GM06990 (cell line): ENCODE data around the gene ANKS6.

Experiments used
- DNase-seq: peaks from one replicate; pipeline ENCODE4 v3.0.0-alpha.2; 2011; ENCODE audit not compliant: insufficient read length; ENCODE audit errors: extremely low read depth
- H3K27me3 ChIP-seq: replicated peaks from 2 replicates; pipeline ENCODE4 v1.6.0; 2011; ENCODE audit warnings: low read length; ENCODE audit not compliant: control insufficient read depth, insufficient read depth
- H3K36me3 ChIP-seq: 2 replicates; pipeline ENCODE4 v1.5.1; 2011; ENCODE audit warnings: low read length; ENCODE audit not compliant: control insufficient read depth, insufficient read depth
- H3K4me3 ChIP-seq: replicated peaks from 2 replicates; pipeline ENCODE4 v1.5.1; 2011; ENCODE audit warnings: low read depth, mild to moderate bottlenecking, control low read depth, low read length
- TF ChIP-seq, protein P1 (sequence below): IDR thresholded peaks from 2 replicates; pipeline ENCODE4 v1.5.1; 2011; ENCODE audit warnings: low read length, control low read depth, mild to moderate bottlenecking, inconsistent platforms; ENCODE audit not compliant: insufficient read depth, poor library complexity, severe bottlenecking

The ANKS6 gene

DNA sequence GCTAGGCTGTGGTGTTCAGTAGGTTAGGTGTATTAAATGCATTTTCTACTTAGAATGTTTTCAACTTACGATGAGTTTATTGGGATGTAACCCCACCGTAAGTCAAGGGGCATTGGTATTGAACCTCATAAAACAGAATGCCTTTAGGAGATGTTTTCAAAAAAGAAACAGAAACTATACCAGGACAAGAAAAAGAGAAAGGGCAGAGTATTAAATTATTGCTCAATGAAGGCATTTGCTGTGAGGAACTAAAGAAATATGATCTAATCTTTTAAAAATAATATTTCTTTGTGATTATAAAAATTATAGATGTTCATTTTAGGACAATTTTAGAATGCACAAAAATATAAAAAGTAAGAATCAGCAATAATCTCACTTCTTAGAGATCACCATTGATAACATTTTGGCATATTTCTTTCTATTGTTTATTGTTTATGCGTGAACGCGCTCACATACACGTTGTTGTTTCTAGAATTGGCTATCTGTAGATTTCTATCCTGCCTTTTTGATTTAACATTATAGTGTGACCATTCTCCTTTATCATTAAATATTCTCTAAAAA is 19.1 kb upstream of the ANKS6 start:
- H3K4me3 ChIP-seq, result no peak overlapping the region
- no peaks in the 10 kb centered on the region for H3K36me3 ChIP-seq
- TF ChIP-seq, protein P1, sequence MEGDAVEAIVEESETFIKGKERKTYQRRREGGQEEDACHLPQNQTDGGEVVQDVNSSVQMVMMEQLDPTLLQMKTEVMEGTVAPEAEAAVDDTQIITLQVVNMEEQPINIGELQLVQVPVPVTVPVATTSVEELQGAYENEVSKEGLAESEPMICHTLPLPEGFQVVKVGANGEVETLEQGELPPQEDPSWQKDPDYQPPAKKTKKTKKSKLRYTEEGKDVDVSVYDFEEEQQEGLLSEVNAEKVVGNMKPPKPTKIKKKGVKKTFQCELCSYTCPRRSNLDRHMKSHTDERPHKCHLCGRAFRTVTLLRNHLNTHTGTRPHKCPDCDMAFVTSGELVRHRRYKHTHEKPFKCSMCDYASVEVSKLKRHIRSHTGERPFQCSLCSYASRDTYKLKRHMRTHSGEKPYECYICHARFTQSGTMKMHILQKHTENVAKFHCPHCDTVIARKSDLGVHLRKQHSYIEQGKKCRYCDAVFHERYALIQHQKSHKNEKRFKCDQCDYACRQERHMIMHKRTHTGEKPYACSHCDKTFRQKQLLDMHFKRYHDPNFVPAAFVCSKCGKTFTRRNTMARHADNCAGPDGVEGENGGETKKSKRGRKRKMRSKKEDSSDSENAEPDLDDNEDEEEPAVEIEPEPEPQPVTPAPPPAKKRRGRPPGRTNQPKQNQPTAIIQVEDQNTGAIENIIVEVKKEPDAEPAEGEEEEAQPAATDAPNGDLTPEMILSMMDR, result no peak
- no peaks in the 10 kb centered on the region for H3K27me3 ChIP-seq
- DNase-seq, result no peak

DNA sequence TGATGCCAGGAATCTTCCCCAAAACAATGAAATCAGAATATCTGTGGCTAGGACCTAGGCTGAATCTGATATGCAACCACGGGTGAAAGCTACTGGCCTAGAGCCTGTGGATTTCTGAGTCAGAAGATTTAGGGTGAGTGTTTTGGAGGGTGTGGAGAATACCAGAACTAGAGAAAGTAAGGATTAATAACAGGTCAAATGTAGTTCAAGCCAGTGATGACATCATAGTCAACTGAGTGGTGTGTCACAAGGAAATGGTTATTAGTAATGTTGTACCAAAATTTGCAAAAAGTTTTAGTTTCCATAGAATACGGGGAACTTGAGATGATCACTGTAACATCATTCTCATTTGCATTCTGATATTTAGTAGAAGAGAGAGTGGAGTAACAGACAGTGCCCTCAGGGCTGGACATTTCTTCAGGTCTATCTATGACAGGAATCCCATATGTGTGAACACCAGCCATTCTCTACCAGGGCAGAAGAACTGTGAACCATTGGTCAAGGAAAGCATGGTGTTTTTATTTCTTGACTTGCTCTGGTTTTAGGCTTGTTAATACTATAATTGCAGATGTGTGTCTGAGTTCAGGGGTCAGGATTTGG is 14.8 kb upstream of the ANKS6 start:
- Histone ChIP-seq H3K27me3 (no peaks in the 10 kb centered on the region; the same call in none of the 2 replicates), H3K4me3 (no peak overlapping the region), H3K36me3 (no peaks in the 10 kb centered on the region)
- TF ChIP-seq, protein P1, result no peak
- DNase-seq, result no peak

DNA sequence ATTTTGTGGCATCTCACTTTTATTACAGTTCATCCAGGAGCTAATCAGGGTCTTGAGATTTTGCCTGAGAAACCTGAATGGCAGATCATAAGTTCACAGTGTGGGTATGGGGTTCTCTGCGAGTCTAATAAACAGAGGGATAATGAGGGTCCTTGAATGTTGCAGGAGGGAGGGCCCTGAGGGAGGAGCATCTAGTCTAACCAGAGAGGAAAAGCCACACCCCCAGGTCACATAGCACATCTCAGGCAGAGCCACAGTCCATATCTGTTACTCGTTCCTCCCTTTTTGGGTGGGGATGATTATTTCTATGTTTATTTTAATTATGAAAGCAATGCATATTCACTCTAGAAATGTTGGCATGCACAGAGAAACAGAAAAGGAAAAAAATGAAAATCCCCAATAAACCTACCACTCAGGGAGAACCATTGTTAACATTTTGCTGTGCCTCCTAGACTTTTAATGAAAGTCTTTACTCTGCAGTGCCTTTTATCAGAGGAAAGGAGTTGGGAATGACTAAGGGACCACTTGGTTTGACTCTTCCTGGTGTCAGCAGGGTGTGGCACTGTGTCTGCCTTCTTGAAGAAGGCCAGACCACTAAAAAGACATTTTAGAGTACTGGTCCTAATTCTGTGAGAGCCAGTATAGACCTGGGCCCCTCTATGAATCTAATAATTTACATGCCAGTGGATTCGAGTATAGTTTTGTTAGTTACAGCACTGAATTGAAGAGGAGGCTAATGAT is 13.9 kb upstream of the ANKS6 start:
- no peak overlapping the region for H3K4me3 ChIP-seq
- no peak for DNase-seq
- H3K36me3 ChIP-seq, result no peaks in the 10 kb centered on the region
- TF ChIP-seq, protein P1, result no peak
- H3K27me3 ChIP-seq, result no peaks in the 10 kb centered on the region; the same call in none of the 2 replicates

DNA sequence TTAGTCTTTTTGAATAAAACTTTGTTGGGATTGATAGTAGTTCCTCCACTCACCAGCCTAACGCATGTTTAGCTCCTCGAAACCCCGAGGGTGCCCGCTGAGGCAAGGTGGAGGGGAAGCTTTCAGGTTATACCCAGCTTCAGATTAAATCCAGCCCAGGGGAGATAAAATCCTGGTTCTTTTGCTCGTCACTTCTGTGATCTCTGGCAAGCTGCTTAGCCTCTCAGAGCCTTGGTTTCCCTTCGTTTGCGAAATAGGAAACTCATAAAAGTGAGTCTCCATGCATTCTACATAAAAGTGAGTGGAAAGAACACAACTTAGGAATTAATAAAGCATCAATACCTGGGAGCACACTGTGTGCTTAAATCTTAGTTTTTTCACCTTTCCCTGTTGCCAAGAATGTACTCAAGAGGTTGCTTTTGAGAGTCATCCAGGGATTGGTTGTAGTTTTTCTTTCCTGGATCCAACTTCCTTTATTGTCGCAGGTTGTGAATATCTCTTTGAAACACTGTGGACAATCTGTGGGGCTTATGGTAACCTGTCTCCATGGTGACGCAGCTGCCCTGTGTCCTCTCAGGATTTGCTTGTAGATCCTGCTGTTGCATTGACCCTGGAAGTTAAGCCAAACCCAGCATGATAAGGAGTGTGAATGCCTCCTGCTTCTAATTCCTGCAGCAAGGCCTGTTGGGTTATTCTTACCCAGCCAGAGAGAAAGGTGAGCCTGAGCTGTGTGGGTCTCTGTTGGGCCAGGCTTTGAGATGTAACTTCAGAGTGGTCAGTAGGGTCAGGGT is 13.2 kb upstream of the ANKS6 start:
- TF ChIP-seq, protein P1, result no peak
- Histone ChIP-seq H3K4me3 (no peak overlapping the region), H3K27me3 (no peaks in the 10 kb centered on the region; the same call in none of the 2 replicates), H3K36me3 (no peaks in the 10 kb centered on the region)
- no peak for DNase-seq

DNA sequence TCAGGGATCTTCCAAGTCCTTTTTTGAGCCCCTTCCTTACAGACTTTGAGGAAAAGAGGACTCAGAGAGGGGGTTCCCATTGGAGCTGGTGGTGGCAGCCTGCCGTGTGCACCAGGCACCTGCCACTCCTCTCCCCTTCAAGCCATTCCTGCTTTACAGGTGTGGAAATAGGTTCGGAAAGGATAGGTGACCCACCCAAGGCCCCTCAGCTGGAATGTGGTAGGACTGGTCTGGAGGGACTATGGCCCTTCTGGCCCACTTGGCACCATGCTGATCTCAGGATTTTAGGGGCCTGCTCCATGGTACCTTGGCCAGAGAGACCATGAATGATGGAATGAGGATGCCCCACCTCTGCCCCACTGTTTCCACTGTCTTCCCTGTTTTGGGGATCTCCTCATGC is 12.5 kb upstream of the ANKS6 start:
- Histone ChIP-seq H3K36me3 (no peaks in the 10 kb centered on the region), H3K27me3 (no peaks in the 10 kb centered on the region; the same call in none of the 2 replicates), H3K4me3 (no peak overlapping the region)
- TF ChIP-seq, protein P1, result no peak
- no peak for DNase-seq
